OCI-LY1 (cell line): ENCODE data around the gene NEU3.
A peak's percentile ranks its signal among the peaks of the same experiment; 100 is the strongest.

ENCODE experiments used
- H2AFZ ChIP-seq: fragments of 200-600 bp; sonication (generic), shearing (Covaris generic); 2 replicates; pipeline ENCODE4 v1.6.0; 2014; ENCODE audit warnings: antibody characterized with exemption, mild to moderate bottlenecking, low read length
- H3F3A ChIP-seq: fragments of 200-600 bp; sonication (generic), shearing (Covaris generic); 2 replicates; pipeline ENCODE4 v1.6.0; 2014; ENCODE audit warnings: mild to moderate bottlenecking, antibody characterized with exemption, low read length, moderate library complexity; ENCODE audit not compliant: insufficient read depth
- H3K27ac ChIP-seq: fragments of 200-600 bp; sonication (generic); 2 replicates; pipeline ENCODE4 v1.5.1; 2014; ENCODE audit warnings: low read length, mixed run types, mild to moderate bottlenecking, low read depth; ENCODE audit not compliant: poor library complexity, severe bottlenecking
- H3K27me3 ChIP-seq: fragments of 200-600 bp; sonication (generic); 2 replicates; pipeline ENCODE4 v1.6.0; 2014; ENCODE audit warnings: antibody characterized with exemption, mild to moderate bottlenecking, low read length, moderate library complexity; ENCODE audit not compliant: insufficient read depth
- H3K36me3 ChIP-seq: fragments of 200-600 bp; sonication (generic); 2 replicates; pipeline ENCODE4 v1.6.1; 2014; ENCODE audit warnings: mild to moderate bottlenecking, antibody characterized with exemption, low read length, moderate library complexity, mixed read lengths; ENCODE audit not compliant: insufficient read depth
- H3K4me1 ChIP-seq: fragments of 200-600 bp; sonication (generic); 2 replicates; pipeline ENCODE4 v1.5.1; 2014; ENCODE audit warnings: mild to moderate bottlenecking, low read length, moderate library complexity; ENCODE audit not compliant: insufficient read depth, severe bottlenecking
- H3K4me2 ChIP-seq: fragments of 200-600 bp; sonication (generic), shearing (Covaris generic); 2 replicates; pipeline ENCODE4 v1.6.1; 2014; ENCODE audit warnings: low read length
- H3K4me3 ChIP-seq: fragments of 200-600 bp; sonication (generic); 2 replicates; pipeline ENCODE4 v1.5.1; 2014; ENCODE audit warnings: low read length, low read depth, mild to moderate bottlenecking, mixed read lengths; ENCODE audit not compliant: poor library complexity, severe bottlenecking
- H3K79me2 ChIP-seq: fragments of 200-600 bp; shearing (Covaris generic); 2 replicates; pipeline ENCODE4 v1.6.1; 2016; ENCODE audit warnings: mixed run types, low read length, mixed read lengths; ENCODE audit not compliant: insufficient read depth
- H3K9ac ChIP-seq: fragments of 200-600 bp; sonication (generic), shearing (Covaris generic); 2 replicates; pipeline ENCODE4 v1.6.1; 2014; ENCODE audit warnings: mild to moderate bottlenecking, low read length, mixed read lengths
- H3K9me2 ChIP-seq: fragments of 200-600 bp; sonication (generic), shearing (Covaris generic); 2 replicates; pipeline ENCODE4 v1.6.1; 2014; ENCODE audit warnings: low read depth, mild to moderate bottlenecking, low read length, mixed read lengths
- H3K9me3 ChIP-seq: fragments of 200-600 bp; shearing (Covaris generic); 2 replicates; pipeline ENCODE4 v1.6.1; 2014; ENCODE audit warnings: low read length, mixed read lengths
- H4K20me1 ChIP-seq: fragments of 200-600 bp; sonication (generic), shearing (Covaris generic); 2 replicates; pipeline ENCODE4 v1.6.0; 2016; ENCODE audit warnings: mild to moderate bottlenecking, low read length; ENCODE audit not compliant: insufficient read depth
- CTCF ChIP-seq: fragments of 200-600 bp; sonication (generic), shearing (Covaris generic); IDR thresholded peaks from 2 replicates; pipeline ENCODE4 v1.5.1; 2017; ENCODE audit warnings: mild to moderate bottlenecking, antibody characterized with exemption, low read length, moderate library complexity, mixed read lengths
- EZH2 ChIP-seq: fragments of 200-600 bp; sonication (generic), shearing (Covaris generic); IDR thresholded peaks from 2 replicates; pipeline ENCODE4 v1.8.0; 2017; ENCODE audit warnings: borderline replicate concordance, mixed run types, mild to moderate bottlenecking, antibody characterized with exemption, low read length, moderate library complexity, mixed read lengths

Gene NEU3

GRCh38 chr11:75022296-75022695, 33.6 kb downstream of the NEU3 start:
- Histone ChIP-seq H3K9ac (no peak overlapping the region), H4K20me1 (no peaks in the 10 kb centered on the region), H3K79me2 (no peaks in the 10 kb centered on the region), H3K4me3 (no peak overlapping the region), H2AFZ (no peak overlapping the region), H3K4me1 (no peaks in the 10 kb centered on the region), H3F3A (no peaks in the 10 kb centered on the region), H3K9me2 (no peaks in the 10 kb centered on the region), H3K27me3 (no peaks in the 10 kb centered on the region), H3K4me2 (no peak overlapping the region), H3K36me3 (peaks cover 9% of the 10 kb centered on the region; the same call in 1 of the 2 replicates), H3K9me3 (0 out of 2 replicates have a peak, but pooled peaks cover 3% of the 10 kb centered on the region), H3K27ac (no peak overlapping the region)
- TF ChIP-seq EZH2: no peak
- TF ChIP-seq CTCF: no peak

- H3K9ac ChIP-seq: no peak overlapping the region
- no peak overlapping the region for H3K4me2 ChIP-seq
- H3K36me3 ChIP-seq: peaks cover 8% of the 10 kb centered on the region; the same call in 1 of the 2 replicates
- no peaks in the 10 kb centered on the region for H3K4me1 ChIP-seq
- TF ChIP-seq EZH2: no peak
- peak; percentile 96 for TF ChIP-seq CTCF
- no peak overlapping the region for H2AFZ ChIP-seq
- H3K27me3 ChIP-seq: no peaks in the 10 kb centered on the region
- H3K9me3 ChIP-seq: 0 out of 2 replicates have a peak, but pooled peaks cover 3% of the 10 kb centered on the region
- no peak overlapping the region for H3K4me3 ChIP-seq
- no peaks in the 10 kb centered on the region for H3K9me2 ChIP-seq
- no peak overlapping the region for H3K27ac ChIP-seq
- no peaks in the 10 kb centered on the region for H3K79me2 ChIP-seq
- no peaks in the 10 kb centered on the region for H4K20me1 ChIP-seq
- H3F3A ChIP-seq: no peaks in the 10 kb centered on the region
Measured at GRCh38 chr11:75022759-75023396, 34.1 kb downstream of the NEU3 start.

- H3F3A ChIP-seq: no peaks in the 10 kb centered on the region
- H3K9ac ChIP-seq: no peak overlapping the region
- no peak overlapping the region for H3K27ac ChIP-seq
- no peaks in the 10 kb centered on the region for H3K79me2 ChIP-seq
- H2AFZ ChIP-seq: no peak overlapping the region
- H3K36me3 ChIP-seq: peaks cover 4% of the 10 kb centered on the region; the same call in 1 of the 2 replicates
- no peaks in the 10 kb centered on the region for H3K27me3 ChIP-seq
- H3K9me2 ChIP-seq: no peaks in the 10 kb centered on the region
- no peaks in the 10 kb centered on the region for H3K4me1 ChIP-seq
- no peak overlapping the region for H3K4me3 ChIP-seq
- no peaks in the 10 kb centered on the region for H4K20me1 ChIP-seq
- no peaks in the 10 kb centered on the region for H3K9me3 ChIP-seq
- TF ChIP-seq CTCF (no peak), EZH2 (no peak)
- no peak overlapping the region for H3K4me2 ChIP-seq
Measured at GRCh38 chr11:75023446-75024067, 34.8 kb downstream of the NEU3 start.
